Measurements from ENCODE around the gene SSU72. TPM values are rescaled to one million over a fixed set of nuclear protein-coding genes. Genes with fewer than 3 reads are reported as not detected.

SSU72 gene
- total and polyA plus RNA-seq, 4 donors, result 35.4 to 57.4 (median 44.3) TPM

- no peak overlapping the region for H3K4me3 ChIP-seq (ENCODE audit: low read depth in 1 of 3, low read length in 3 of 3)
- no peaks in the 10 kb centered on the region for H3K9me3 ChIP-seq (ENCODE audit: control insufficient read depth in 4 of 4, low read length in 3 of 4)
- TF ChIP-seq JUND (IDR thresholded peaks at IDR 0.05), result no peak
- TF ChIP-seq FOXA1 (IDR thresholded peaks at IDR 0.05), result no peak
- TF ChIP-seq FOXA2 (IDR thresholded peaks at IDR 0.05), result no peak
- no peak for TF ChIP-seq YY1 (IDR thresholded peaks at IDR 0.05)
- TF ChIP-seq HNF4A (conservative IDR thresholded peaks at IDR 0.05), result no peak
- TF ChIP-seq SP1 (IDR thresholded peaks at IDR 0.05), result no peak
- no peak for TF ChIP-seq RXRA (IDR thresholded peaks at IDR 0.05)
- no peak for TF ChIP-seq ZBTB33 (IDR thresholded peaks at IDR 0.05)
- H3K9ac ChIP-seq (ENCODE audit: low read depth in 1 of 2, low read length in 2 of 2), result no peak overlapping the region
- peaks cover 0 to 4% (median 0%) of the 10 kb centered on the region in 4 donors for H3K27me3 ChIP-seq (ENCODE audit: control insufficient read depth in 4 of 4, insufficient read depth in 4 of 4, low read length in 3 of 4)
- WGBS, result 77% methylated on average over 13 of the region's 13 CpGs
- H3K27ac ChIP-seq (ENCODE audit: low read depth in 1 of 2, low read length in 2 of 2), result no peak overlapping the region
- H3K36me3 ChIP-seq (ENCODE audit: control insufficient read depth in 4 of 4, insufficient read depth in 3 of 4, low read depth in 1 of 4, low read length in 3 of 4), result no peaks in the 10 kb centered on the region
- H3K4me1 ChIP-seq (ENCODE audit: control insufficient read depth in 4 of 4, insufficient read depth in 4 of 4, low read length in 3 of 4), result peaks cover 2 to 15% (median 10%) of the 10 kb centered on the region in 4 donors
- no peak for DNase-seq (ENCODE audit: low spot score)
Measured at GRCh38 chr1:1603671-1604373, 29.2 kb upstream of the SSU72 start.

GRCh38 chr1:1602968-1603506 lies 28.4 kb upstream of the SSU72 start:
- no peak overlapping the region for H3K4me3 ChIP-seq (ENCODE audit: low read depth in 1 of 3, low read length in 3 of 3)
- H3K27ac ChIP-seq (ENCODE audit: low read depth in 1 of 2, low read length in 2 of 2), result no peak overlapping the region
- WGBS, result 75% methylated on average over 13 of the region's 13 CpGs
- TF ChIP-seq JUND (IDR thresholded peaks at IDR 0.05), result no peak
- H3K9ac ChIP-seq (ENCODE audit: low read depth in 1 of 2, low read length in 2 of 2), result no peak overlapping the region
- no peaks in the 10 kb centered on the region for H3K36me3 ChIP-seq (ENCODE audit: control insufficient read depth in 4 of 4, insufficient read depth in 3 of 4, low read depth in 1 of 4, low read length in 3 of 4)
- peaks cover 0 to 4% (median under 1%) of the 10 kb centered on the region in 4 donors for H3K27me3 ChIP-seq (ENCODE audit: control insufficient read depth in 4 of 4, insufficient read depth in 4 of 4, low read length in 3 of 4)
- peaks cover 2 to 15% (median 10%) of the 10 kb centered on the region in 4 donors for H3K4me1 ChIP-seq (ENCODE audit: control insufficient read depth in 4 of 4, insufficient read depth in 4 of 4, low read length in 3 of 4)
- no peaks in the 10 kb centered on the region for H3K9me3 ChIP-seq (ENCODE audit: control insufficient read depth in 4 of 4, low read length in 3 of 4)
- no peak for DNase-seq (ENCODE audit: low spot score)

- H3K4me3 ChIP-seq (ENCODE audit: low read depth in 1 of 3, low read length in 3 of 3), result no peak overlapping the region
- no peaks in the 10 kb centered on the region for H3K36me3 ChIP-seq (ENCODE audit: control insufficient read depth in 4 of 4, insufficient read depth in 3 of 4, low read depth in 1 of 4, low read length in 3 of 4)
- H3K9ac ChIP-seq (ENCODE audit: low read depth in 1 of 2, low read length in 2 of 2), result no peak overlapping the region
- no peak for TF ChIP-seq HNF4A (conservative IDR thresholded peaks at IDR 0.05)
- no peak for TF ChIP-seq NR2F2 (IDR thresholded peaks at IDR 0.05)
- no peak for TF ChIP-seq RXRA (IDR thresholded peaks at IDR 0.05)
- TF ChIP-seq JUND (IDR thresholded peaks at IDR 0.05), result no peak
- no peak for TF ChIP-seq ZBTB33 (IDR thresholded peaks at IDR 0.05)
- TF ChIP-seq CTCF (IDR thresholded peaks at IDR 0.05; ENCODE audit: low read depth, low read length, missing input control), result no peak
- no peak for TF ChIP-seq REST (IDR thresholded peaks at IDR 0.05)
- H3K27me3 ChIP-seq (ENCODE audit: control insufficient read depth in 4 of 4, insufficient read depth in 4 of 4, low read length in 3 of 4), result peaks cover 0 to 8% (median 2%) of the 10 kb centered on the region in 4 donors
- no peaks in the 10 kb centered on the region for H3K9me3 ChIP-seq (ENCODE audit: control insufficient read depth in 4 of 4, low read length in 3 of 4)
- 53% methylated on average over 18 of the region's 18 CpGs for WGBS
- peaks cover 2 to 21% (median 12%) of the 10 kb centered on the region in 4 donors for H3K4me1 ChIP-seq (ENCODE audit: control insufficient read depth in 4 of 4, insufficient read depth in 4 of 4, low read length in 3 of 4)
- no peak overlapping the region for H3K27ac ChIP-seq (ENCODE audit: low read depth in 1 of 2, low read length in 2 of 2)
- DNase-seq (ENCODE audit: low spot score), result no peak
Measured at GRCh38 chr1:1602304-1602967, 27.8 kb upstream of the SSU72 start.

Data from liver (tissue), 9 donors.